Mucosa of gallbladder (tissue), 1 donor: ENCODE measurements around the gene MEFV. TPM values are rescaled to one million over a fixed set of nuclear protein-coding genes. Genes with fewer than 3 reads are reported as not detected.
"Not testable (repeated sequence)": the region's sequence is repeated elsewhere in the genome, so short reads cannot be mapped to it uniquely, and the experiment has no call there.

Experiments used
- DNase-seq: peaks from one replicate; pipeline ENCODE4 v3.0.0-alpha.2; 2020; ENCODE audit warnings: low spot score
- total RNA-seq: library from RNA; stranded (reverse); gene quantifications from one replicate; pipeline ENCODE4 v1.2.1, GENCODE V29; 2021
- donor health status: DM: no; HTN: no; CAD: no.

MEFV gene, protein sequence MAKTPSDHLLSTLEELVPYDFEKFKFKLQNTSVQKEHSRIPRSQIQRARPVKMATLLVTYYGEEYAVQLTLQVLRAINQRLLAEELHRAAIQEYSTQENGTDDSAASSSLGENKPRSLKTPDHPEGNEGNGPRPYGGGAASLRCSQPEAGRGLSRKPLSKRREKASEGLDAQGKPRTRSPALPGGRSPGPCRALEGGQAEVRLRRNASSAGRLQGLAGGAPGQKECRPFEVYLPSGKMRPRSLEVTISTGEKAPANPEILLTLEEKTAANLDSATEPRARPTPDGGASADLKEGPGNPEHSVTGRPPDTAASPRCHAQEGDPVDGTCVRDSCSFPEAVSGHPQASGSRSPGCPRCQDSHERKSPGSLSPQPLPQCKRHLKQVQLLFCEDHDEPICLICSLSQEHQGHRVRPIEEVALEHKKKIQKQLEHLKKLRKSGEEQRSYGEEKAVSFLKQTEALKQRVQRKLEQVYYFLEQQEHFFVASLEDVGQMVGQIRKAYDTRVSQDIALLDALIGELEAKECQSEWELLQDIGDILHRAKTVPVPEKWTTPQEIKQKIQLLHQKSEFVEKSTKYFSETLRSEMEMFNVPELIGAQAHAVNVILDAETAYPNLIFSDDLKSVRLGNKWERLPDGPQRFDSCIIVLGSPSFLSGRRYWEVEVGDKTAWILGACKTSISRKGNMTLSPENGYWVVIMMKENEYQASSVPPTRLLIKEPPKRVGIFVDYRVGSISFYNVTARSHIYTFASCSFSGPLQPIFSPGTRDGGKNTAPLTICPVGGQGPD
- 0.52 TPM for total RNA-seq

DNA sequence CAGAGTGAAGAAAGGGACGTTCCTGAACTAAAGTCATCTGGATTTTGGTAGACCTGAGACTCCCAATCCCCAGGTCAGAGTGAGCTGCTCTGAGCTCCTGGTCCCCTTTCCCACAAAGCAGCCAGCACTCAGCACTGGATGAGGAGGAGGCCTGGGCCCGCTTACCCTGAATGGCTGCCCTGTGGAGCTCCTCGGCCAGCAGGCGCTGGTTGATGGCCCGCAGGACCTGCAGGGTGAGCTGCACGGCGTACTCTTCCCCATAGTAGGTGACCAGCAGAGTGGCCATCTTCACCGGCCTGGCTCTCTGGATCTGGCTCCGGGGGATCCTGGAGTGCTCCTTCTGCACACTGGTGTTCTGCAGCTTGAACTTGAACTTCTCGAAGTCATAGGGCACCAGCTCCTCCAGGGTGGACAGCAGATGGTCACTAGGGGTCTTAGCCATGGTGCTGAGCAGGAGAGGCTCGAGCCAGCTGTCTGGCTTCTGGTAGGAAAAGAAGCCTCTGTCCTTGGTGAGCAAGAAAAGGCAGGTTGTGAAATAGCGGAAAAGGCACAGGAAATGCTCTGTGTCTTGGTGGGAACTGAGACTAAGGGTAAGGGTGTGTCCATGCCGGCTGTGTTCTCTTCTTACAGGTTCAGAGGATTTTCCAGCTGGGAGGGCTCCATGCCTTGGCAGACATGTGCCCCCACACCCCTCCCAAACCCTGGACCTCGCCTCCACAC, at the start of gene MEFV:
TSS of gene MEFV (minus strand) at position 488 of the 720 bp plus-strand sequence. CDS start at position 442, 46 bp downstream.
- no peak for DNase-seq

- DNase-seq = no peak
Measured at GRCh38 chr16:3306078-3306477, 49.6 kb upstream of the MEFV start.

DNA sequence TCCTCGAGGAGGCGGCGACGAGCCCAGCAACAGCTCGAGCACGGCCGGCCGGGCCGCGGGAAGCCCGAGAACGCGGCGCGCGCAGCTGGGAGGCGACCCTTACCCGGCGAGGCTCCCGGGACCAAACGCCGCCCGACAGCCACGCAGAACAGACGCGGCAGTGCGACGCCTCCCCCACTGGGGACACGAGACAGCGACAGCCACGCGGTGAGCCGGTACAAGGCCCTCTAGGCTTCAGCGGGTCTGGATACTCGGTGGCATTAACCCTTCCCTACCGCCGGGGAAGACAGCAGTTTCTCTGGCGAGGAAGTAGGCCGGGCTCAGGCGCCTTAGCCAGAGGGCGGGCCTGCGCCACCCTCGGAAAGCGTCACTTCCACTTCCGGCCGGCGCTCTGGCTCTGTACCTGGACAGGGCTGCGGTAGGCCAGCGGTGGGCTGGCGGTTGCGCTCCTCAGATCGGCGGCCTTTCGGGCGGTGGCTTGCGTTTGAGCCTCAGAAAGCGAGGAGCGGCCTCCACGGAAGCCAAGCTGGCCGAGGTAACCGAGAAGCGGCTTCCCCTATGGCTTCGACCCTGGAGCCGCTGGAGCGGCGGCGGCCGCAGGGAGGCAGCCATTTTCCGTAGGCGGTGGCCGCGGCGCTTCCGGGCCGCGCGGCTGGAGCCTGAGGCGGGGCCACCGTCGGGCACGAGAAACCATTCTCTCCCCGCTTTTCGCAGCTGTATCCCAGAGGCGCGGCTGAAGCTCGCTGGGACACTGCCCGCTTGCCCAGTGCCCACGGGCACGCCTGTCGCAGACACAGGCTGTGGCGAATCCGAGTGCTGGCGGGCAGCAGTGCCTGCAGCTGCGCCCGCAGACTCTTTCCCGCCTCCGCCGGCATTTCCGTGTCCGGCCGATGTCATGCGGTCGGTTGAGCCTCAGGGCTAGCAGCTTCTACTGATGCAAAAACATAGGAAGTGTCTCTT, 49.0 kb upstream of the MEFV start, which contains the start of the genes TIGD7 and ZNF75A:
TSS of gene TIGD7 (minus strand) at position 322 of the 960 bp plus-strand sequence. CDS start 4,816 bp downstream, outside the sequence.
TSS of gene ZNF75A (plus strand) at position 389 of the 960 bp plus-strand sequence. CDS start 2,932 bp downstream, outside the sequence.
- peak; percentile 88 for DNase-seq

GRCh38 chr16:3304370-3304769, 47.9 kb upstream of the MEFV start:
- no peak for DNase-seq

GRCh38 chr16:3295783-3296182, 39.4 kb upstream of the MEFV start:
- DNase-seq = no peak

- DNase-seq = no peak
Measured at GRCh38 chr16:3295209-3295608, 38.8 kb upstream of the MEFV start.

DNA sequence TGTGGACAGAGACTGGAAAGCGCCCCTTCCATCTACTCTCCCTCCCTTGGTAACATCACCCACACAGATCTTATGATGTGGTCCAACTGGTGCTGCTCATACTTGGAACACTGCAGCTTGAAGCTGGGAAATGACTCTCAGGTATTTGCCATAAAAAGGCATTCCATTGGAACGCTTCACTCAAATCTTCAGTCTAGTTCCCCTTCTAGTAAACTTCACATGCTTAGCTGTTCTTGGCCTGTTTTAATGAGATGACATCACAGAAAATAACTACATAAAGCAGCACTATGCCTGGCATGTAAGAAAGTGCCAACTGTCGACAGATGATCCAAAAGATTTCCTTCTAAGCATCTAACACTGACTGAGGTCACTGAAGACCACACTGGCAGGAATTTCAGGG, 36.2 kb upstream of the MEFV start:
- DNase-seq = no peak

DNA sequence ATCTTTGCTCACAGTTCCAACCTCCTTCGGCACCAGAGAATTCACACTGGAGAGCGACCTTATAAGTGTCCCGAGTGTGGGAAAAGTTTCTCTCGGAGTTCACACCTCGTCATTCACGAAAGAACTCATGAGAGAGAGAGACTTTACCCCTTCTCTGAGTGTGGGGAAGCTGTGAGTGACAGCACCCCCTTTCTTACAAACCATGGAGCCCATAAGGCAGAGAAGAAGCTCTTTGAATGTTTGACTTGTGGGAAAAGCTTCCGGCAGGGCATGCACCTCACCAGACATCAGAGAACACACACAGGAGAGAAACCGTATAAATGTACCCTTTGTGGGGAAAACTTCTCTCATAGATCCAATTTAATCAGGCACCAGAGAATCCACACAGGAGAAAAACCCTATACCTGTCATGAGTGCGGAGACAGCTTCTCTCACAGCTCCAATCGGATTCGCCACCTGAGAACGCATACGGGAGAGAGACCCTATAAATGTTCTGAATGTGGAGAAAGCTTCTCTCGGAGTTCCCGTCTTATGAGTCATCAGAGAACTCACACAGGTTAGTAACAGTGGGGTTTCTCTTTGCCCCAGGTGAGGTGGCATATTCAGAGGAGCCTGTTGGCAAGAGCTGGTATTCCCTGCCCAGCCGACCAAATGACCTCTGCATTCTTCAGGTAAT, 33.7 kb upstream of the MEFV start:
- DNase-seq = no peak

GRCh38 chr16:3285131-3285530, 28.7 kb upstream of the MEFV start:
- no peak for DNase-seq

- no peak for DNase-seq
Measured at GRCh38 chr16:3283543-3284447, 27.4 kb upstream of the MEFV start.

- DNase-seq = peak; percentile 97
Measured at GRCh38 chr16:3282730-3283542, 26.5 kb upstream of the MEFV start, which contains the start of gene ZNF263. TSS of gene ZNF263 (plus strand) at chr16:3283491. CDS start at chr16:3283819, 328 bp downstream.

GRCh38 chr16:3282103-3282729, 25.8 kb upstream of the MEFV start:
- DNase-seq = no peak

GRCh38 chr16:3281222-3281820, 24.9 kb upstream of the MEFV start:
- no peak for DNase-seq

DNA sequence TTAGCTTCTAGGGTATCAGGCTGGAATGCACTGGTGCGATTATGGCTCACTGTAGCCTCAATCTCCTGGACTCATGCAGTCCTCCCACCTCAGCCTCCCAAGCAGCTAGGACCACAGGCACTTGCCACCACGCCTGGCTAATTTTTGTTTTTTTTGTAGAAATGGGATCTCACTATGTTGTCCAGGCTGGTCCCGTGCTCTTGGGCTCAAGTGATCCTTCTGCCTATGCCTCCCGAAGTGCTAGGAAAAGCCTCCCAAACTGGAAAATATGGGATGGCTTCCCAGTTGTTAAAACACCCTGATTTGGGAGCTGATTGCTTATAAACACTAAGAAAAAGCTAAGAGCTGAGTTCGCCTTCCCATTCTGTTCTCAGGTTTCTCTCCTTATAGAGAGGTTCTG, 20.2 kb upstream of the MEFV start:
- DNase-seq = no peak

DNA sequence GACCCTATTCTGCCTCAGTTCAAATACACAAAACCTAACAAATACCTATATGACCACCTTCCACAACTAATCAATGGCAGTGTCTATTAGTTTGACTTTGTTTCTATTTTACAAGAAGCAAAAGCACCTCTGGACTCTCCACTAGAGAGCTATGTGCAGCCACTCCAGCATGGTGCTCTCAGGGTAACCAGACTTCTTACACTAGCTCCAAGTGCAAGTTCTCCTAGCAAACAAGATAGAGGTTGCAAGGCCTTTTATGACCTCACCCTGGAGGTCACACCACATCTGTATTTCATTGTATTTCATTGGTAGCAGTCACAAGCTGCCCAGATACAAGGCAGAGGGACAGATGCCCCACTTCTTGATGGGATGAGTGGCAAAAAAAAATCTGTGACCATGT, 18.5 kb upstream of the MEFV start:
- no peak for DNase-seq

DNA sequence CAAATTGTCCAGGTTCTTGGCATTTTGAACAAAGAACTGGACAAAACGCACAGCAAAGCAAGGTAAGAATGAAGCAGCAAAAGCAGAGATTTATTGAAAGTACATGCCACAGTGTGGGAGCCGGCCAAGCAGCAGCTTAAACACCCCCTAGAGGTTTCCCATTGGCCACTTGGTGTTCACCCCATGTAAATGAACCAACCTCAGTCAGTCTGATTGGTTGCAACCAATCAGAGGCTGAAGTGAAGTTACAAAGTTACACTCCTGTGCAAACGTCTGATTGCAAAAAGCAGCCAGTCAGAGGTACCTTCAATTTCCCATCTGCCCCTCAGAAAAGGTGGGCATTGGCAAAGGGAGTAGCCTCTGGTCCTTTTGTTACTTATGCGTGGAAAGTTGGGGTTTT, 18.1 kb upstream of the MEFV start:
- DNase-seq = no peak

GRCh38 chr16:3271281-3271680, 14.8 kb upstream of the MEFV start:
- not testable (repeated sequence) for DNase-seq
